OCI-LY3 (cell line): ENCODE data around the gene CDH8.

Source experiments
- CTCF ChIP-seq: fragments of 200-600, 300-600 bp; sonication (generic); IDR thresholded peaks from 2 replicates; pipeline ENCODE4 v1.5.1; 2014; ENCODE audit warnings: antibody characterized with exemption, low read length, low read depth
- EZH2phosphoT487 ChIP-seq: fragments of 200-600 bp; shearing (Covaris generic); IDR thresholded peaks from 2 replicates; pipeline ENCODE4 v1.6.1; 2018; ENCODE audit warnings: antibody characterized with exemption, mixed run types, low read depth

DNA sequence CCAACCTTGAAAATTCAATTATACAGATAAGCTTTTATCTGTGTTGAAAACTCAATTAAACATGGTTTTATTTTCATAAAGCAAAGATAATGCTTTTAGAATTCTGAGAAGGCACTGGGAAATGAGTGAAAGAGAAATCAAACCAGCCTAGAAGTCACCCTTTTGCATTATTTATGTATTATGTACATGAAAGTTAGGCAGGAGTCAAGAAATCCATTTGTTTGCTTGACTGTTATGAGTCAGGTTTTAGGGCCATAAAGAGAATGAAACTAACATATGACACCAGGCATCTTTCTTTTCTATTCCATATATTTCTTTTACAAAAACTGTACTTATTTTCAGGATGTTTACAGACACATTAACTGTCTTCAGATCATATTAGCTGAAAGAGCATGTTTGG is 23.3 kb upstream of the CDH8 start:
- TF ChIP-seq CTCF (no peak), EZH2phosphoT487 (no peak)
